ENCODE data around the gene ASGR1. TPM values are rescaled to one million over a fixed set of nuclear protein-coding genes. Genes with fewer than 3 reads are reported as not detected.

The ASGR1 gene
- polyA plus RNA-seq, 3 donors = 82.0 to 126 (median 114) TPM

DNA sequence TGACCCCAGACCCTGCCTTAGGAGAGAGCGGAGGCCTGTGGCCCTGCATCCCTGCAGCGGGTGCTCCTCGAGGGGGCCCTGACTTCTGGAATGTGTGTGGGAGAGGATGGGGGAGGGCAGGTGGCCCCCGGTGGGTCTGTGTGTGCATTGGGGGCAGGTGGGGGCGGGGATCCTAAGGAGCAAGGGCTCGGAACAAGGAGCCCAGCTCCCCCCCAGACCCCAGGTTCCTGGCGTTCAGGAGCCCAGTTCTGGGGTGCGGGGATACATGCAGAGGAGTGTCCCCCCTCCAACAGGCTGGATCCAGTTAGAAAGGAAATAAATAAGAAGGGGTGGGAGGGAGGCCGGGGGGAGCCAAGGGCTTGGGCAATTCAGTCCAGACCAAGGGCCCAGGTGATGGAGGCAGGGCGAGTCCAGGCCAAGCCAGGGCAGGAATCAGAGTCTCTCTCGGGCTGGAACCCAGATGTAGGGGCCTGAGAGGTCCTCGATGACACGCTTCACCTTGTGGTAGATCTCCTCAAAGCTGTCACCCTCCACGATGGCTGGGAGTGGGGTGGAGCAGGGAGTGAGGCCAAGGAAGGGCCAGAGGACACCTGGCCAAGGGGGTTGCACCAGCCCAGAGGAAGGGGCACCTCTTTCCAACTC, 11.2 kb upstream of the ASGR1 start:
- Histone ChIP-seq H3K27me3 (ENCODE audit: control insufficient read depth in 2 of 2, insufficient read depth in 2 of 2, low read length in 2 of 2) (no peaks in the 10 kb centered on the region), H3K36me3 (replicated peaks in 1 of 2; ENCODE audit: control insufficient read depth in 1 of 2, insufficient read depth in 2 of 2, low read length in 2 of 2) (peaks cover 44 to 49% of the 10 kb centered on the region in 2 donors), H3K9ac (ENCODE audit: insufficient read depth, low read length, poor library complexity, severe bottlenecking) (no peak overlapping the region), H2AFZ (ENCODE audit: insufficient read depth, low read depth, low read length, poor library complexity, severe bottlenecking) (no peak overlapping the region), H4K20me1 (ENCODE audit: insufficient read depth, low read length) (peaks cover 5% of the 10 kb centered on the region), H3K9me3 (replicated peaks in 1 of 2; ENCODE audit: control insufficient read depth in 1 of 2, insufficient read depth in 1 of 2, low read length in 2 of 2) (no peaks in the 10 kb centered on the region), H3K4me2 (replicated peaks; ENCODE audit: extremely low read depth, low read length, poor library complexity, severe bottlenecking) (no peak overlapping the region), H3K79me2 (ENCODE audit: insufficient read depth, low read length) (no peaks in the 10 kb centered on the region), H3K4me3 (replicated peaks in 1 of 3; ENCODE audit: low read depth in 2 of 3, low read length in 3 of 3) (no peak overlapping the region), H3K27ac (ENCODE audit: low read depth in 1 of 2, low read length in 2 of 2) (no peak overlapping the region), H3K4me1 (ENCODE audit: control insufficient read depth in 1 of 2, insufficient read depth in 2 of 2, low read length in 2 of 2) (no peaks in the 10 kb centered on the region)
- Mint-ChIP-seq H3K36me3 (peaks cover 44 to 68% of the 10 kb centered on the region in 2 donors), H3K4me3 (no peak overlapping the region), H3K9me3 (no peaks in the 10 kb centered on the region), H3K27ac (no peak overlapping the region), H3K27me3 (ENCODE audit: low read depth in 3 of 3) (no peaks in the 10 kb centered on the region), H3K4me1 (peaks cover 8% of the 10 kb centered on the region)
- no peak for DNase-seq
- TF ChIP-seq, protein P1, sequence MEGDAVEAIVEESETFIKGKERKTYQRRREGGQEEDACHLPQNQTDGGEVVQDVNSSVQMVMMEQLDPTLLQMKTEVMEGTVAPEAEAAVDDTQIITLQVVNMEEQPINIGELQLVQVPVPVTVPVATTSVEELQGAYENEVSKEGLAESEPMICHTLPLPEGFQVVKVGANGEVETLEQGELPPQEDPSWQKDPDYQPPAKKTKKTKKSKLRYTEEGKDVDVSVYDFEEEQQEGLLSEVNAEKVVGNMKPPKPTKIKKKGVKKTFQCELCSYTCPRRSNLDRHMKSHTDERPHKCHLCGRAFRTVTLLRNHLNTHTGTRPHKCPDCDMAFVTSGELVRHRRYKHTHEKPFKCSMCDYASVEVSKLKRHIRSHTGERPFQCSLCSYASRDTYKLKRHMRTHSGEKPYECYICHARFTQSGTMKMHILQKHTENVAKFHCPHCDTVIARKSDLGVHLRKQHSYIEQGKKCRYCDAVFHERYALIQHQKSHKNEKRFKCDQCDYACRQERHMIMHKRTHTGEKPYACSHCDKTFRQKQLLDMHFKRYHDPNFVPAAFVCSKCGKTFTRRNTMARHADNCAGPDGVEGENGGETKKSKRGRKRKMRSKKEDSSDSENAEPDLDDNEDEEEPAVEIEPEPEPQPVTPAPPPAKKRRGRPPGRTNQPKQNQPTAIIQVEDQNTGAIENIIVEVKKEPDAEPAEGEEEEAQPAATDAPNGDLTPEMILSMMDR (IDR thresholded peaks at IDR 0.05) = no peak
- 90% methylated on average over 5 of the region's 14 CpGs for WGBS (ENCODE audit: insufficient coverage)
- intact Hi-C loops (cut with micrococcal nuclease) = no loop called here

DNA sequence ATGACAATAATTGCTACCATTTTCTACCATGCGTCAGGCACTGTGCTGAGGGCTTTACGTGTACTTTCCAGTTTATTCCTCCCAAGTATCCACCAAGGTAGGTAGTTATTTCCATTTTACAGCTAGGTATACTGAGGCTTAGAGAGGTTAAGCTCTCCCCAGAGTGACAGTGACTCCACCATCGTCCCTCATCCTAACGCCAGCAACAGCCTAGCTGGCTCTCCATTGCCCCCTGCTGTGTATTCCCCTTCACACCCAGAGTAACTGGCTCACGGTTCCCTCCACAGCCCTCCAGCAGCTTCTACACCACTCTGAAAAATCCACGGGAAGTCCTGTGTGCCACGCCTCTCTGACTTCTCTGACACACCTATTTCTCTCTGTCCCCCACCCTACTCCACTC, 7.1 kb upstream of the ASGR1 start:
- H3K36me3 ChIP-seq (replicated peaks in 1 of 2; ENCODE audit: control insufficient read depth in 1 of 2, insufficient read depth in 2 of 2, low read length in 2 of 2) = peaks cover 13% of the 10 kb centered on the region in 2 donors
- peaks cover 12 to 13% of the 10 kb centered on the region in 2 donors for H3K4me1 ChIP-seq (ENCODE audit: control insufficient read depth in 1 of 2, insufficient read depth in 2 of 2, low read length in 2 of 2)
- no peak for DNase-seq
- Mint-ChIP-seq H3K4me3 (no peak overlapping the region), H3K27ac (peak overlapping the region in 1 of 7 donors; percentile 76), H3K27me3 (ENCODE audit: low read depth in 3 of 3) (peaks cover 0 to 4% (median 0%) of the 10 kb centered on the region in 3 donors), H3K4me1 (peaks cover 18% of the 10 kb centered on the region), H3K36me3 (peaks cover 15 to 26% of the 10 kb centered on the region in 2 donors), H3K9me3 (no peaks in the 10 kb centered on the region)
- H3K27me3 ChIP-seq (ENCODE audit: control insufficient read depth in 2 of 2, insufficient read depth in 2 of 2, low read length in 2 of 2) = no peaks in the 10 kb centered on the region
- no peak overlapping the region for H3K4me3 ChIP-seq (replicated peaks in 1 of 3; ENCODE audit: low read depth in 2 of 3, low read length in 3 of 3)
- no peaks in the 10 kb centered on the region for H3K9me3 ChIP-seq (replicated peaks in 1 of 2; ENCODE audit: control insufficient read depth in 1 of 2, insufficient read depth in 1 of 2, low read length in 2 of 2)
- intact Hi-C loops (cut with micrococcal nuclease) = no loop called here
- TF ChIP-seq, protein P1 (IDR thresholded peaks at IDR 0.05) = peak; percentile 29
- WGBS (ENCODE audit: insufficient coverage) = 55% methylated on average over 5 of the region's 7 CpGs
- H3K27ac ChIP-seq (ENCODE audit: low read depth in 1 of 2, low read length in 2 of 2) = no peak overlapping the region
- no peaks in the 10 kb centered on the region for H3K79me2 ChIP-seq (ENCODE audit: insufficient read depth, low read length)
- H4K20me1 ChIP-seq (ENCODE audit: insufficient read depth, low read length) = peaks cover 1% of the 10 kb centered on the region
- H3K4me2 ChIP-seq (replicated peaks; ENCODE audit: extremely low read depth, low read length, poor library complexity, severe bottlenecking) = no peak overlapping the region
- no peak overlapping the region for H3K9ac ChIP-seq (ENCODE audit: insufficient read depth, low read length, poor library complexity, severe bottlenecking)
- no peak overlapping the region for H2AFZ ChIP-seq (ENCODE audit: insufficient read depth, low read depth, low read length, poor library complexity, severe bottlenecking)
